Omental fat pad (tissue), 4 donors: ENCODE results near the gene GUCD1. TPM values are rescaled to one million over a fixed set of nuclear protein-coding genes. Genes with fewer than 3 reads are reported as not detected.

Experiments used
- ATAC-seq: fragments of 150-250 bp; one replicate; pipeline ENCODE4 v1.9.1; 2016; ENCODE audit warnings: mild to moderate bottlenecking, moderate library complexity; ENCODE audit not compliant: low FRiP score
- DNase-seq: peaks from one replicate; pipeline ENCODE4 v3.0.0-alpha.2; 2019; ENCODE audit warnings: low spot score
- total RNA-seq, 4 donors: library from RNA; depleted of rRNA; stranded (reverse); fragments of >200 nt; gene quantifications; one replicate each; pipeline ENCODE4 v1.1.0, GENCODE V29; 2016
- TF ChIP-seq, protein P1 (sequence below), 3 donors: fragments of 450-650 bp; IDR thresholded peaks; one replicate each; pipeline ENCODE4 v1.5.1; 2016 to 2017; ENCODE audit warnings: antibody characterized with exemption in 3 of 3, mild to moderate bottlenecking in 3 of 3, moderate library complexity in 2 of 3

The GUCD1 gene
- total RNA-seq, 4 donors from 2014 or later, result 105 to 179 (median 171) TPM

DNA sequence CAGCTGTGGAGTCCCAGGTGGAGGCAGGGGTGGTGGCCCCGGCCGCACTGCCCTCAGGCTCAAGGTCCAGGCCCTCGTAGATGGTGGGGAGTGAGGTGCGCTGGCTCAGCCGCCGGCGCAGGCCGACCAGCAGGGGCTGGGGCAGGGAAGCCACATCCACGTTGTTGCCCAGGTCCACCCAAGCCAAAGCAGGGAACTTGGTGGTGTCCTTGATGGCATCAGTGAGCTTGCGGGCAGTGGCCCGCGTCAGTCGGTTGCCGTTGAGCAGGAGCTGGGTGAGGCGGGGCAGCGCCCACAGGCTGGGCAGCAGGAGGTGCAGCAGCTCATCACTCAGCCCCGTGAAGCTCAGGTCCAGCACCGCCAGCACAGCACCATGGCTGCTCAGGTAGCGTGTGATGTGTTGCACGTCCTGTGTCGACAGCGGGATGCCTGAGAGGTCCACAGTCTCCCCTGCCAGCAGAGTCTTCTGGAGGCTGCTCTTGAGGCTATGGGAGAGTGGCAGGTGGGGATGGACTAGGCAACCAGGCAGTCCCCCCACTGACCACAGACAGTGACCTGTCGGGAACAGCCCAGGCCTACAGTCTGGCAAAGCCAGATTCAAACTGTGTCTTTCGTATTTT lies 31.1 kb upstream of the GUCD1 start:
- TF ChIP-seq, protein P1, sequence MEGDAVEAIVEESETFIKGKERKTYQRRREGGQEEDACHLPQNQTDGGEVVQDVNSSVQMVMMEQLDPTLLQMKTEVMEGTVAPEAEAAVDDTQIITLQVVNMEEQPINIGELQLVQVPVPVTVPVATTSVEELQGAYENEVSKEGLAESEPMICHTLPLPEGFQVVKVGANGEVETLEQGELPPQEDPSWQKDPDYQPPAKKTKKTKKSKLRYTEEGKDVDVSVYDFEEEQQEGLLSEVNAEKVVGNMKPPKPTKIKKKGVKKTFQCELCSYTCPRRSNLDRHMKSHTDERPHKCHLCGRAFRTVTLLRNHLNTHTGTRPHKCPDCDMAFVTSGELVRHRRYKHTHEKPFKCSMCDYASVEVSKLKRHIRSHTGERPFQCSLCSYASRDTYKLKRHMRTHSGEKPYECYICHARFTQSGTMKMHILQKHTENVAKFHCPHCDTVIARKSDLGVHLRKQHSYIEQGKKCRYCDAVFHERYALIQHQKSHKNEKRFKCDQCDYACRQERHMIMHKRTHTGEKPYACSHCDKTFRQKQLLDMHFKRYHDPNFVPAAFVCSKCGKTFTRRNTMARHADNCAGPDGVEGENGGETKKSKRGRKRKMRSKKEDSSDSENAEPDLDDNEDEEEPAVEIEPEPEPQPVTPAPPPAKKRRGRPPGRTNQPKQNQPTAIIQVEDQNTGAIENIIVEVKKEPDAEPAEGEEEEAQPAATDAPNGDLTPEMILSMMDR (IDR thresholded peaks at IDR 0.05), result no peak
- ATAC-seq (no peak), DNase-seq (no peak)

DNA sequence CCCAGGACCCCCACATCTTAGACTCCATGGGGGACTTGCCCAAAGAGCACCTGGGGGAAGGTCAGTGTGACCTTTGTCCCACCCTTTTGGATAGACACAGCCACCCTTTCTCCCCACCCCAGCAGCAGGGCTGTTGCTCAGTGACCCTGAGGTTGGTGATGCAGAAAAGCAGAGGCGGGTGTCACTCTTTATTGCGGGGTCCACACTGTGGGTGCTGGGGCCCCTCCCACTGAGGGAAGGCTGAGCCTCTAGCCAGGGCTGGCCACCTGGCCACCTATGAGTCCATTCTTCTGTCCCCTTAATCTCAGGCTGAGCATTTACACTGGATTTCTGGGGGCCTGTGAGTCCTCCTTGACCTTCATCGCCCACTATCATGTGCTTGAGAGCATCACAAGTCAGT lies 30.5 kb upstream of the GUCD1 start:
- ATAC-seq, result no peak
- TF ChIP-seq, protein P1 (IDR thresholded peaks at IDR 0.05), result no peak
- no peak for DNase-seq

DNA sequence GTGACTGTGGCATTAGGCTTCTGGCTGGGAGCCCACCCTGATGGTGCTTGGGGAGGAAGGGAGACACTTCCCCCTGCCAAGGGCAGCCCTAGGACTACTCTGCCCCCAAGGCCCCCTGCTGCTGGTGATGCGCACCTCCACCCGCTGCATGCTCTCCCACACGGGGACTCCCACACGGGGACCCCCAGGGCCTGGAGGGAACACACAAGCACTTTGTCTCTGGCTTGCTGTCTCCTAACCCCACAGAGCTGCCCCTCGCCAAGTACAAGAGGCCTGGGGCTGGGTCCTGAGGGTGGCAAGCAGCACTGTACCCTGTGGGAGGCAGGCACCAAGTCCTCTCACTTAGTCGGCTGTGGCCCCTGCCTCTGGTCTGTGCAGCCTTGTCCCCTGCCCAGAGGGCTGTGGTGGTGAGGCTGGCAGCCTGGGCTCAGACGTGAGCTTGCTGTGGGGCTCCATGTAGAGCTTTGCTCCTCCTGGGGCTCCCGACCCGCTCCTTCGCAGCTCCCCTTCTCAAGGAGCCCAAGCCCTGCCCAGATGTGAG lies 30.0 kb upstream of the GUCD1 start:
- DNase-seq (no peak), ATAC-seq (no peak)
- TF ChIP-seq, protein P1 (IDR thresholded peaks at IDR 0.05), result no peak

DNA sequence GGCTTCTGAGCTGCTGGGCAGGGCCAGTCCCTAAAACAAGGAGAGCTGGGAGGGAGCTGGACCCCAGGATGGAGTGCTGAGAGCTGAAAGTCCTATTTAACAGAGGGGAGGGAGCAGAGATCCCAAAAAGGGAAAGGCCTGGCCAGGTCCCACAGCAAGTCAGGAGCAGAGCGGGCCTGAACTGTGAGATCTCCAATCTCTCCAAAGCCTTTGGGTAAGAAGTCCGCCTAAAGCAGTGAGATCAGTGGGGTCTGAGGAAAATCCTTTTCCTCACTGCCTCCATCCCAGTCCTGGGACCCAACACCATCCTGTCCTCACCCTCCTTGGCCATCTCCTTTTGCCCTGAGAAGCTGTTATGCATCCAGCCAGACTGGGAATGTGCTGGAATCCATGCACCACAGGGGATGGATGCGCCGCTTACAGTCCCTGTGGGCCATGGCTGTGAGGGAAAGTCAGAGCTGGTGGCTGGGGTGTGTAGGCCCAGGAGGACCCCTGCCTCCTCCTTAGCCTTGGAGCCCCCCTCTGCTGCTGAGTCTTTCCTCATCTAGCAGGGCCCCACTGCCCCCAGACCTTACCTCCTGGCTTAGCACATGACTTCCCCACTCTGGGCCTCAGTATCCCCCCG lies 29.3 kb upstream of the GUCD1 start:
- DNase-seq (no peak), ATAC-seq (no peak)
- TF ChIP-seq, protein P1 (IDR thresholded peaks at IDR 0.05), result no peak

DNA sequence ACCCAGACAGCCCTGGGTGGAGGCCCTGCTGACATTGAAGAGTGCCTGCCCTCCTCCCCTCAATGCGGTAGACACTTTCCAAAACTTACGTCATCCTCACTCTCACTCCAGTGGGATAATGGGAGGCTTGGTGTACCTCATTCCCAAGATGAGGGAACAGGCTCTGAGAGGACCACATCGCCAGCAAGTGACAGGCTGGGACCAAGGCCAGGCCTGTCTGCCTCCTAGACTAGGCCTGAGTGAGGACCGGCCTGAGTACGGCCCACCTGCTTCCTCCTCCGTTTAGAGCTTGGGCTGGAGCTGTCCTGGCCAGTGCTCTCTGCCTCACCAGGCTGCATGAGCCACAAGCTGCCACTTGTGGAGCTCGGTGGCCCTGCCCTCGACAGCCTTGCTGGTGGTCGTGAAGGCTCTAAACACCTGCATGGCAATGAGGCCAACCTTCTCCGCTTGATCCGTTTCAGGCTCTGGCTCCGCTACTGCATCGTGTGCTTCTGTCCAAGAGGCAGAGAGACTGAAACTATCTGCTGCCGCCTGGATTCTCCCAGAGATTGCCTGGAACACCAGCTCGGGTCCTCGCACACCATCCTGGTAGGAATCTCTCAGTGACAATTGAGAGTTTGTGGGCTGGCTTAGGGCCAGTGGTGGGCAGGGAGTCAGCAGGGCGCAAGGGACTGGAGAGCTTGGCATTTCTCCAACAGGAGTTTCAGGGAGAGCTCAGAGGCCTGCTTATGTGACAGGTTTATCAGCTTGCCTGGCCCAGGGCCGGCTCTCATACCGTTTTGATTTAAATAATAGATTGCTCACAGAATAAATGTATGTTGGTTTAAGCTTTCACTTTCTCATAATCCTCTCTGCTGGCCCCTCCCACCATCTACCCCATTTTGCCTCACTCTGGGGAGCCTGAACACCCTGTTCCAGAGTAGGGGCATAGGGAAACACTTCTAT lies 28.6 kb upstream of the GUCD1 start:
- DNase-seq (no peak), ATAC-seq (no peak)
- TF ChIP-seq, protein P1 (IDR thresholded peaks at IDR 0.05), result no peak

DNA sequence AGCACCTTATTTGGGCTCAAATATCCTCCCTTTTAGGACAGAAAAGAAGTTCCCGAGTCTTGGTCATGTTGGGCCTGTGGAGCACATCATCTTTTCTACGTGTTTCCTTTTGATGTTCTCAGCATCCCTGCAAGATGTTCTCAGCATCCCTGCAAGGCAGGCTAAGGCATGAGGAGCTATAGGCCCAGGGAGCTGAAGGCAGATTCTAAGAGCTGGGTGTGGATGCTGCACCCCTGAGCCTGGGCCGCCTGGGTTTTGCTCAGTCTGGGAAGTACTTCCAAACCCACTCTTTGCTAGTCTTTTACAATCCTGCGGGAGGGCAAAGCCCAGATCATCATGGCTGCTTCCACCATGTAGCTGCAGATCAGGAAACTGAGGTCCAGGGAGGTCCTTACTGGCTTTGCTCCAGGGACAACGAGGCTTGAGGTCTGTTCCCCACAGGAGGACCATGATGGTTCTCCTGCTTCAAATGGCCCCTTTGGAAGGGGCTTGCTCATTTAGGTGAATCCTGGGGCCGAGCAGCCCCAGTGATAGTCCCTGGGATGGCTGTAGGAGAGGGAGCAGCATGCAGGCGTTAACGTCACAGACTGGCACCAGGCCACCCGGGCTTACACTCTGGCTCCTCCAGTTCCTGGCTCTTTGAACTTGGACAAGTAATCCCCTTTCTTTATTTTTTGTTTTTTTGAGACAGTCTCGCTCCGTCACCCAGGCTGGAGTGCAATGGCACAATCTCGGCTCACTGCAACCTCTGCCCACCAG lies 27.3 kb upstream of the GUCD1 start:
- ATAC-seq (no peak), DNase-seq (no peak)
- TF ChIP-seq, protein P1 (IDR thresholded peaks at IDR 0.05), result no peak
